Endodermal cell (in vitro differentiated cells): ENCODE data around the gene TBC1D19. TPM values are rescaled to one million over a fixed set of nuclear protein-coding genes. Genes with fewer than 3 reads are reported as not detected.

Source experiments
- DNase-seq: peaks from one replicate; pipeline ENCODE4 v3.0.0-alpha.2; 2017
- H3K27ac ChIP-seq: 2 replicates; pipeline ENCODE4 v1.5.1; 2013; ENCODE audit warnings: mild to moderate bottlenecking, low read depth, low read length, moderate library complexity
- H3K27me3 ChIP-seq: 2 replicates; pipeline ENCODE4 v1.6.1; 2013; ENCODE audit warnings: mild to moderate bottlenecking, low read length, moderate library complexity; ENCODE audit not compliant: insufficient read depth, control insufficient read depth, poor library complexity, severe bottlenecking
- H3K36me3 ChIP-seq: 2 replicates; pipeline ENCODE4 v1.7.0; 2013; ENCODE audit warnings: mild to moderate bottlenecking, low read length, moderate library complexity; ENCODE audit not compliant: control insufficient read depth, insufficient read depth
- H3K4me1 ChIP-seq: one replicate; pipeline ENCODE4 v1.7.0; 2013; ENCODE audit warnings: low read length; ENCODE audit not compliant: control insufficient read depth, insufficient read depth
- H3K4me3 ChIP-seq: 2 replicates; pipeline ENCODE4 v1.5.1; 2013; ENCODE audit warnings: mild to moderate bottlenecking, low read length, moderate library complexity
- H3K9ac ChIP-seq: 2 replicates; pipeline ENCODE4 v1.6.1; 2013; ENCODE audit warnings: mild to moderate bottlenecking, low read length, moderate library complexity; ENCODE audit not compliant: poor library complexity, severe bottlenecking; ENCODE audit errors: extremely low read depth
- H3K9me3 ChIP-seq: 2 replicates; pipeline ENCODE4 v1.6.1; 2013; ENCODE audit warnings: mild to moderate bottlenecking, low read length, moderate library complexity; ENCODE audit not compliant: control insufficient read depth
- H3K27ac Mint-ChIP-seq: 2 replicates; pipeline ENCODE4 v1.8.0; 2020; ENCODE audit warnings: mixed read lengths
- H3K27me3 Mint-ChIP-seq: 2 replicates; pipeline ENCODE4 v1.8.0; 2021; ENCODE audit warnings: mild to moderate bottlenecking, mixed read lengths; ENCODE audit not compliant: insufficient read depth
- H3K36me3 Mint-ChIP-seq: 2 replicates; pipeline ENCODE4 v1.8.0; 2020; ENCODE audit warnings: low read depth, mixed read lengths
- H3K4me1 Mint-ChIP-seq: 2 replicates; pipeline ENCODE4 v1.8.0; 2020; ENCODE audit warnings: mixed read lengths
- H3K4me3 Mint-ChIP-seq: 2 replicates; pipeline ENCODE4 v1.8.0; 2020; ENCODE audit warnings: mild to moderate bottlenecking, moderate library complexity, mixed read lengths
- H3K9me3 Mint-ChIP-seq: 2 replicates; pipeline ENCODE4 v1.8.0; 2020; ENCODE audit warnings: mild to moderate bottlenecking, mixed read lengths
- WGBS, 2 experiments: methylation state at CpG; one replicate each; pipeline versions ENCODE4 v1.1.5 to v1.1.7; 2013; ENCODE audit warnings: missing lambda C conversion rate in 2 of 2, mixed read lengths in 1 of 2; ENCODE audit not compliant: insufficient coverage in 1 of 2, insufficient read length in 1 of 2; 5-methylcytosine and 5-hydroxymethylcytosine counted together
- total RNA-seq, 2 donors: library from RNA; stranded (reverse); fragmentation: NEBNext Ultra II Directional in 1 of 2; extraction: Animal tissue kit (Norgen Biotek cat#: 25700) in 1 of 2; gene quantifications; 2 replicates in 1 of 2; 3 replicates in 1 of 2; pipeline ENCODE4 v1.2.1, GENCODE V29; 2021
- TF ChIP-seq, protein P1 (sequence below): fragments of 200-600 bp; sonication (generic); conservative IDR thresholded peaks from 2 replicates; pipeline ENCODE4 v1.5.0; 2021; ENCODE audit warnings: antibody characterized with exemption, mild to moderate bottlenecking

Gene TBC1D19
- total RNA-seq, 2 donors from 2014 or later = 7.0 to 9.9 TPM

DNA sequence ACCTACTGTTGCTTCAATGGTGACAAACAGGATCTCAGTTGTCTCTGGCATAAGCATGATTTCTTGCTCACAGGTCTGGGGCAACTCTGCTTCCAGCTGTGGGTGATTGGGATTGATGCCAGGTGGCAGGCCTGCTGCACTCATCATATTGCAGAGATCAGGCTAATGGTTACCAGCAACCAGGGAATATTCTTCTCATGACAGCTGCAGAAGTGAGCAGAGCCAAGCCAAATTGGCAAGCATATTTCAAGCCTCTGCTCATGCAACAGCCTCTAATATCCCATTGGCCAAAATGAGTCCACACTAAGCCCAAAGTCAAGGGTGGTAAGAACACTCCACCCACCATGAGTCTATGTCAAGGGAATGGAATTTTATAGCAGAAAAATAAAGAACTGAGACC lies 26.7 kb upstream of the TBC1D19 start:
- Mint-ChIP-seq H3K9me3 (peaks cover 7% of the 10 kb centered on the region), H3K27ac (no peak overlapping the region), H3K27me3 (peaks cover 7% of the 10 kb centered on the region), H3K4me3 (no peak overlapping the region), H3K4me1 (no peaks in the 10 kb centered on the region), H3K36me3 (no peaks in the 10 kb centered on the region)
- H3K27ac ChIP-seq = no peak overlapping the region
- no peak overlapping the region for H3K4me3 ChIP-seq
- peaks cover 3% of the 10 kb centered on the region for H3K9me3 ChIP-seq
- TF ChIP-seq, protein P1, sequence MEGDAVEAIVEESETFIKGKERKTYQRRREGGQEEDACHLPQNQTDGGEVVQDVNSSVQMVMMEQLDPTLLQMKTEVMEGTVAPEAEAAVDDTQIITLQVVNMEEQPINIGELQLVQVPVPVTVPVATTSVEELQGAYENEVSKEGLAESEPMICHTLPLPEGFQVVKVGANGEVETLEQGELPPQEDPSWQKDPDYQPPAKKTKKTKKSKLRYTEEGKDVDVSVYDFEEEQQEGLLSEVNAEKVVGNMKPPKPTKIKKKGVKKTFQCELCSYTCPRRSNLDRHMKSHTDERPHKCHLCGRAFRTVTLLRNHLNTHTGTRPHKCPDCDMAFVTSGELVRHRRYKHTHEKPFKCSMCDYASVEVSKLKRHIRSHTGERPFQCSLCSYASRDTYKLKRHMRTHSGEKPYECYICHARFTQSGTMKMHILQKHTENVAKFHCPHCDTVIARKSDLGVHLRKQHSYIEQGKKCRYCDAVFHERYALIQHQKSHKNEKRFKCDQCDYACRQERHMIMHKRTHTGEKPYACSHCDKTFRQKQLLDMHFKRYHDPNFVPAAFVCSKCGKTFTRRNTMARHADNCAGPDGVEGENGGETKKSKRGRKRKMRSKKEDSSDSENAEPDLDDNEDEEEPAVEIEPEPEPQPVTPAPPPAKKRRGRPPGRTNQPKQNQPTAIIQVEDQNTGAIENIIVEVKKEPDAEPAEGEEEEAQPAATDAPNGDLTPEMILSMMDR = no peak
- H3K9ac ChIP-seq = no peak overlapping the region
- H3K36me3 ChIP-seq = no peaks in the 10 kb centered on the region
- no peak for DNase-seq
- H3K4me1 ChIP-seq = no peaks in the 10 kb centered on the region
- no peaks in the 10 kb centered on the region for H3K27me3 ChIP-seq

DNA sequence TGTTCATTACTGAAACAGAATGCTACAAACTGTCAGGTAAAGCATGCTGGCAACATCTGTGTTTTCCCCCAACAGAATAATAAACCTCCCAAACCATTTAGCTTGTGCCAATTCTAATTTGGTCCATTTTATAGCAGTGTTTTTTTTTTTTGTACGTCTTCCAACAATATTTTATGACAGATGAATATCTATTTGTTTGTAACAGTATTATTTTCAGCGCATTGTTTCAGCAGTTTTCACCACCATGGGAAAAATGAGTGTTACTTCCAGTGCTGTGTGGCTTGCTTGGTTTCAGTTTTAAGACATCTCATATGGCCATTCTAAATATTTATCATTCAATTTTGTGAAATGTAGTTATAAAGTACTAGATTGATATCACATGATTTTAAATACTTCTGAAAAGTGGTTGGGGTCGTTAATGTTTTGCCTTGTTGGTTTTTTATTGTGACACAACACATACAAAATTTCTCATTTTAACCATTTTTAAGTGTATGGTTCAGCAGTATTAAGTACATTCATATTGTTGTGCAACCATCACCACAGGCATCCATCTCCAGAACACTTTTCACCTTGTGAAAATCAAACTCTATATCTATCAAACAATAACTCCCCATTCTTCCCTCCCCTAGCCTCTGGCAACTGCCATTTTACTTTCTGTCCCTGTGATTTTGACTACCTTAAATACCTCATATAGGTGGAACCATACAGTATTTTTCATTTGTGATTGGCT lies 25.6 kb upstream of the TBC1D19 start:
- no peak for DNase-seq
- H3K4me3 Mint-ChIP-seq = no peak overlapping the region
- no peaks in the 10 kb centered on the region for H3K36me3 Mint-ChIP-seq
- H3K9me3 Mint-ChIP-seq = peaks cover 7% of the 10 kb centered on the region
- TF ChIP-seq, protein P1 = no peak
- no peaks in the 10 kb centered on the region for H3K4me1 Mint-ChIP-seq
- 100% methylated on average over 1 of the region's 3 CpGs; no CpG with 5 or more reads in 1 of the 2 experiments for WGBS, 2 experiments
- no peak overlapping the region for H3K4me3 ChIP-seq
- H3K27me3 ChIP-seq = no peaks in the 10 kb centered on the region
- peaks cover 7% of the 10 kb centered on the region for H3K27me3 Mint-ChIP-seq
- no peak overlapping the region for H3K9ac ChIP-seq
- no peaks in the 10 kb centered on the region for H3K4me1 ChIP-seq
- peaks cover 3% of the 10 kb centered on the region for H3K9me3 ChIP-seq
- H3K27ac ChIP-seq = no peak overlapping the region
- H3K36me3 ChIP-seq = no peaks in the 10 kb centered on the region
- no peak overlapping the region for H3K27ac Mint-ChIP-seq

DNA sequence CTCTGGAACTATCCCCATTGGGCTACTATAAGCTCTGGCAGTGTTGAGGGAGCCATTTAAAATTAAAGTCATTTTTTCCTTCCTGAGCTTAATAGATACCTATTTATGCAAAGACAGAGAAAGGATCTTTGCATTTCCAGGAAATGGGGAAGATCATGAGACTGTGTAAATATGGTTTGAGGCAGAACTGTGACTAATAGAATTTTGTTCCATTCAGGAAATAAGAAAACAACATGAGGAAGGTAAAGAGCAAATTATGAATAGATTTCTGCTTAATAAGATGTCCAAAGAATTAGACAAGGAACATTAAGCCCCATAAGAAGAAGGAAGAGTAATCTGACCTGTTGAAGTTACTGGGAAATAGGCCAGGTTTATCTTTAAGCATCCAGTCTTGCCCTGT lies 17.8 kb upstream of the TBC1D19 start:
- no peak overlapping the region for H3K27ac ChIP-seq
- Mint-ChIP-seq H3K27me3 (peaks cover 6% of the 10 kb centered on the region), H3K27ac (no peak overlapping the region), H3K4me3 (no peak overlapping the region), H3K4me1 (peaks cover 7% of the 10 kb centered on the region), H3K9me3 (no peaks in the 10 kb centered on the region), H3K36me3 (no peaks in the 10 kb centered on the region)
- no peak overlapping the region for H3K4me3 ChIP-seq
- H3K9ac ChIP-seq = no peak overlapping the region
- no peaks in the 10 kb centered on the region for H3K27me3 ChIP-seq
- DNase-seq = no peak
- TF ChIP-seq, protein P1 = no peak
- no peaks in the 10 kb centered on the region for H3K36me3 ChIP-seq
- H3K4me1 ChIP-seq = no peaks in the 10 kb centered on the region
- H3K9me3 ChIP-seq = no peaks in the 10 kb centered on the region
